ENCODE data around the gene CRISP1.

- TF ChIP-seq, protein P1, sequence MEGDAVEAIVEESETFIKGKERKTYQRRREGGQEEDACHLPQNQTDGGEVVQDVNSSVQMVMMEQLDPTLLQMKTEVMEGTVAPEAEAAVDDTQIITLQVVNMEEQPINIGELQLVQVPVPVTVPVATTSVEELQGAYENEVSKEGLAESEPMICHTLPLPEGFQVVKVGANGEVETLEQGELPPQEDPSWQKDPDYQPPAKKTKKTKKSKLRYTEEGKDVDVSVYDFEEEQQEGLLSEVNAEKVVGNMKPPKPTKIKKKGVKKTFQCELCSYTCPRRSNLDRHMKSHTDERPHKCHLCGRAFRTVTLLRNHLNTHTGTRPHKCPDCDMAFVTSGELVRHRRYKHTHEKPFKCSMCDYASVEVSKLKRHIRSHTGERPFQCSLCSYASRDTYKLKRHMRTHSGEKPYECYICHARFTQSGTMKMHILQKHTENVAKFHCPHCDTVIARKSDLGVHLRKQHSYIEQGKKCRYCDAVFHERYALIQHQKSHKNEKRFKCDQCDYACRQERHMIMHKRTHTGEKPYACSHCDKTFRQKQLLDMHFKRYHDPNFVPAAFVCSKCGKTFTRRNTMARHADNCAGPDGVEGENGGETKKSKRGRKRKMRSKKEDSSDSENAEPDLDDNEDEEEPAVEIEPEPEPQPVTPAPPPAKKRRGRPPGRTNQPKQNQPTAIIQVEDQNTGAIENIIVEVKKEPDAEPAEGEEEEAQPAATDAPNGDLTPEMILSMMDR (IDR thresholded peaks at IDR 0.05 in 8 of 11, conservative IDR thresholded peaks at IDR 0.05 in 3 of 11) = no peak
- TF ChIP-seq POLR2AphosphoS5 (IDR thresholded peaks at IDR 0.05) = no peak
Observed at GRCh38 chr6:49855221-49855620, 11.1 kb downstream of the CRISP1 start.

Data from spleen (tissue), 7 donors.